ENCODE results near the gene TNRC6B.

TNRC6B gene

DNA sequence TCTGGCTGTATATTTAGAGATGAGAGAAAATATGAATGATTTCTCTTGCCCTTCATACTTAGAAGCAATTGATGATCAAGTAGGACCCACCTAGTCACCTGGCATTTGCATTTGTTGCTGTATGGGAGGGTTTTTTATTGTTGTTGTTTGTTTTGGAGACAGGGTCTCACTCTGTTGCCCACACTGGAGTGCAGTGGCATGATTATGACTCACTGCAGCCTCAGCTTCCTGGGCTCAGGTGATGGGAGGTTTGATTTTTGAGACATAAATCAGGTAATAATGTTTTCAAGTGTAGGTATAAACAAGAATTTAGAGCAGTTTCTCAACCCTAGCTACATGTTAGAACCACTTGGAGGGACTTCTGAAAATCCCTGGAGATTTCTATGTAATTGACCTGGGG lies 63.0 kb downstream of the TNRC6B start:
- peaks cover 82% of the 10 kb centered on the region for H3K79me2 ChIP-seq (ENCODE audit: low read length)
- H3K4me2 ChIP-seq (ENCODE audit: low read depth, low read length) = no peak overlapping the region
- TF ChIP-seq EZH2phosphoT487 (IDR thresholded peaks at IDR 0.05; ENCODE audit: low read length) (no peak), EZH2 (optimal IDR thresholded peaks at IDR 0.05; ENCODE audit: low read depth, low read length) (no peak), CTCF (IDR thresholded peaks at IDR 0.05; ENCODE audit: low read length) (no peak)
- no peak overlapping the region for H3K9ac ChIP-seq (ENCODE audit: low read length)
- H2AFZ ChIP-seq (ENCODE audit: low read length) = no peak overlapping the region
- H3K27ac ChIP-seq (ENCODE audit: low read length) = no peak overlapping the region
- no peaks in the 10 kb centered on the region for H4K20me1 ChIP-seq (ENCODE audit: insufficient read depth, low read length)
- no peaks in the 10 kb centered on the region for H3K36me3 ChIP-seq (replicated peaks; ENCODE audit: insufficient read depth, low read length)
- no peak overlapping the region for H3K4me3 ChIP-seq (ENCODE audit: low read length)
- no peak for DNase-seq
- H3F3A ChIP-seq (ENCODE audit: insufficient read depth, low read length) = peaks cover 11% of the 10 kb centered on the region; the same call in 1 of the 2 replicates
- no peaks in the 10 kb centered on the region for H3K9me3 ChIP-seq (replicated peaks; ENCODE audit: insufficient read depth, low read length)
- H3K9me2 ChIP-seq (replicated peaks; ENCODE audit: insufficient read depth, low read length) = no peaks in the 10 kb centered on the region
- H3K27me3 ChIP-seq (replicated peaks; ENCODE audit: insufficient read depth, low read length) = no peaks in the 10 kb centered on the region
- peaks cover 24% of the 10 kb centered on the region for H3K4me1 ChIP-seq (ENCODE audit: low read length)

DNA sequence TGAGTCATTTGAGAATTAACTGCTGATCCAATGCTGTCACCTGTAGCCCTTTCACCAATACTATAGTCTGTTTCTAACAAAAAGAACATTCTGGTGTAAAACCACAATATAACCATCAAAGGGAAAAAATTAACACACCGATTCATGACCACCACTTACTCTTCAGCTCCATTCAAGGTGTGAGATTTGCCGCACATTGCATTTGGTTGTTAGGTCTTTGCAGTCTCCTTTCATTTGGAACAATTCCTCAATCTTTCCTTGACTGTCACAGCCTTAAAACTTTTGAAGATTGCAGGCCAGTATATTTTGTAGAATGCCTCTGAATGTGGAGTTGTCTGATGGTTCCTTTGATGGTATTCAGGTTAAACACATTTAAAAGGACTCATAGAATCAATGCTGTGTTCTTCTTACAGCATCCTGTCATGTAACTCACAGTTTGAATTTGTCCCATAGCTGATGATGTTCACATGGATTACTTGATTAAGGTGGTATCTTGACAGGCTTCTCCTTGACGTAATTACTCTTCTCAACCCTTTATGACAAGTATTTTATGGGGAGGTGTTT lies 63.6 kb downstream of the TNRC6B start:
- Histone ChIP-seq H3K4me2 (ENCODE audit: low read depth, low read length) (no peak overlapping the region), H3K9me2 (replicated peaks; ENCODE audit: insufficient read depth, low read length) (no peaks in the 10 kb centered on the region), H3K79me2 (ENCODE audit: low read length) (peaks cover 78% of the 10 kb centered on the region), H2AFZ (ENCODE audit: low read length) (no peak overlapping the region), H3K9ac (ENCODE audit: low read length) (no peak overlapping the region), H4K20me1 (ENCODE audit: insufficient read depth, low read length) (no peaks in the 10 kb centered on the region), H3F3A (ENCODE audit: insufficient read depth, low read length) (peaks cover 11% of the 10 kb centered on the region; the same call in 1 of the 2 replicates), H3K36me3 (replicated peaks; ENCODE audit: insufficient read depth, low read length) (no peaks in the 10 kb centered on the region), H3K27ac (ENCODE audit: low read length) (no peak overlapping the region), H3K9me3 (replicated peaks; ENCODE audit: insufficient read depth, low read length) (no peaks in the 10 kb centered on the region), H3K4me3 (ENCODE audit: low read length) (no peak overlapping the region), H3K27me3 (replicated peaks; ENCODE audit: insufficient read depth, low read length) (no peaks in the 10 kb centered on the region), H3K4me1 (ENCODE audit: low read length) (peaks cover 24% of the 10 kb centered on the region)
- DNase-seq = no peak
- TF ChIP-seq EZH2phosphoT487 (IDR thresholded peaks at IDR 0.05; ENCODE audit: low read length) = no peak
- no peak for TF ChIP-seq EZH2 (optimal IDR thresholded peaks at IDR 0.05; ENCODE audit: low read depth, low read length)
- TF ChIP-seq CTCF (IDR thresholded peaks at IDR 0.05; ENCODE audit: low read length) = no peak

- peak overlapping the region; percentile 44 for H3K4me2 ChIP-seq (ENCODE audit: low read depth, low read length)
- H3K36me3 ChIP-seq (replicated peaks; ENCODE audit: insufficient read depth, low read length) = no peaks in the 10 kb centered on the region; the same call in 1 of the 2 replicates
- TF ChIP-seq EZH2phosphoT487 (IDR thresholded peaks at IDR 0.05; ENCODE audit: low read length) (no peak), EZH2 (optimal IDR thresholded peaks at IDR 0.05; ENCODE audit: low read depth, low read length) (no peak), CTCF (IDR thresholded peaks at IDR 0.05; ENCODE audit: low read length) (no peak)
- H3K9me2 ChIP-seq (replicated peaks; ENCODE audit: insufficient read depth, low read length) = no peaks in the 10 kb centered on the region
- no peaks in the 10 kb centered on the region for H3F3A ChIP-seq (ENCODE audit: insufficient read depth, low read length)
- no peak overlapping the region for H2AFZ ChIP-seq (ENCODE audit: low read length)
- no peaks in the 10 kb centered on the region for H3K27me3 ChIP-seq (replicated peaks; ENCODE audit: insufficient read depth, low read length)
- H4K20me1 ChIP-seq (ENCODE audit: insufficient read depth, low read length) = no peaks in the 10 kb centered on the region
- H3K79me2 ChIP-seq (ENCODE audit: low read length) = peaks cover 79% of the 10 kb centered on the region
- DNase-seq = peak; percentile 46
- no peak overlapping the region for H3K4me3 ChIP-seq (ENCODE audit: low read length)
- peaks cover 5% of the 10 kb centered on the region for H3K4me1 ChIP-seq (ENCODE audit: low read length)
- no peaks in the 10 kb centered on the region for H3K9me3 ChIP-seq (replicated peaks; ENCODE audit: insufficient read depth, low read length)
- H3K27ac ChIP-seq (ENCODE audit: low read length) = no peak overlapping the region; the same call in 1 of the 2 replicates
- no peak overlapping the region for H3K9ac ChIP-seq (ENCODE audit: low read length)
Observed at GRCh38 chr22:40243891-40244290, 66.2 kb downstream of the TNRC6B start.
